Fibroblast of skin of left quadriceps (primary cell): ENCODE measurements around the gene EDC4.

Source experiments
- DNase-seq, 2 experiments: peaks; one replicate each; pipeline ENCODE4 v3.0.0-alpha.2; 2013; ENCODE audit warnings: low read depth in 2 of 2

Gene EDC4

DNA sequence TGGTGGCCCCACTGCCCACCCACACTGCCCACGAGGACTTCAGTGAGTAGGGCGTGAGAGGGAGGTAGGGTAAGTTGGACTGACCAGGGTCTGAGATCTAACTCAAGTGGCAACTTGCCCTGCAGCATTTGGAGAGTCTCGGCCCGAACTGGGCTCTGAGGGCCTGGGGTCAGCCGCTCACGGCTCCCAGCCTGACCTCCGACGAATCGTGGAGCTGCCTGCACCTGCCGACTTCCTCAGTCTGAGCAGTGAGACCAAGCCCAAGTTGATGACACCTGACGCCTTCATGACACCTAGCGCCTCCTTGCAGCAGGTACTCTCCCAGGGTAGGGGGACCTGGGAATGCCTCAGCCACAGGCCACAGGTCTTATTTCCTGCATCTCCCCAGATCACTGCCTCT is 6.6 kb downstream of the EDC4 start:
- no peak for DNase-seq

GRCh38 chr16:67879936-67880335 is 7.1 kb downstream of the EDC4 start:
- no peak for DNase-seq

DNA sequence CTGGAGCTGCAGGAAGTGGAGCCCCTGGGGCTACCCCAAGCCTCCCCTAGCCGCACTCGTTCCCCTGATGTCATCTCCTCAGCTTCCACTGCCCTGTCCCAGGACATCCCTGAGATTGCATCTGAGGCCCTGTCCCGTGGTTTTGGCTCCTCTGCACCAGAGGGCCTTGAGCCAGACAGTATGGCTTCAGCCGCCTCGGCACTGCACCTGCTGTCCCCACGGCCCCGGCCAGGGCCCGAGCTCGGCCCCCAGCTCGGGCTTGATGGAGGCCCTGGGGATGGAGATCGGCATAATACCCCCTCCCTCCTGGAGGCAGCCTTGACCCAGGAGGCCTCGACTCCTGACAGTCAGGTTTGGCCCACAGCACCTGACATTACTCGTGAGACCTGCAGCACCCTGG is 7.7 kb downstream of the EDC4 start:
- no peak for DNase-seq

DNA sequence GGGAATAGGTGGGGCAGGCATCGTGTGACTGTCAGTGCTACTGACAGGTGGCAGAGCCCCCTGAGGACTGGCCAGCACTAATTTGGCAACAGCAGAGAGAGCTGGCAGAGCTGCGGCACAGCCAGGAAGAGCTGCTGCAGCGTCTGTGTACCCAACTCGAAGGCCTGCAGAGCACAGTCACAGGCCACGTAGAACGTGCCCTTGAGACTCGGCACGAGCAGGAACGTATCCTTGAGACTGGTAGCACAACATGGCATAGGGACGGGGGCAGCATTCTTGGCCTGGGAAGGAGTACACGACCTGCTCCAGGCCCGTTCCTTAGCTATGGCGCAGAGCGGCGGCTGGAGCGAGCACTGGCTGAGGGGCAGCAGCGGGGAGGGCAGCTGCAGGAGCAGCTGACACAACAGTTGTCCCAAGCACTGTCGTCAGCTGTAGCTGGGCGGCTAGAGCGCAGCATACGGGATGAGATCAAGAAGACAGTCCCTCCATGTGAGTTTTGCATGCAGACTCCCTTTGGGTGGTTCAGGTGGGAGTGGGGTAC is 8.8 kb downstream of the EDC4 start:
- no peak for DNase-seq

DNA sequence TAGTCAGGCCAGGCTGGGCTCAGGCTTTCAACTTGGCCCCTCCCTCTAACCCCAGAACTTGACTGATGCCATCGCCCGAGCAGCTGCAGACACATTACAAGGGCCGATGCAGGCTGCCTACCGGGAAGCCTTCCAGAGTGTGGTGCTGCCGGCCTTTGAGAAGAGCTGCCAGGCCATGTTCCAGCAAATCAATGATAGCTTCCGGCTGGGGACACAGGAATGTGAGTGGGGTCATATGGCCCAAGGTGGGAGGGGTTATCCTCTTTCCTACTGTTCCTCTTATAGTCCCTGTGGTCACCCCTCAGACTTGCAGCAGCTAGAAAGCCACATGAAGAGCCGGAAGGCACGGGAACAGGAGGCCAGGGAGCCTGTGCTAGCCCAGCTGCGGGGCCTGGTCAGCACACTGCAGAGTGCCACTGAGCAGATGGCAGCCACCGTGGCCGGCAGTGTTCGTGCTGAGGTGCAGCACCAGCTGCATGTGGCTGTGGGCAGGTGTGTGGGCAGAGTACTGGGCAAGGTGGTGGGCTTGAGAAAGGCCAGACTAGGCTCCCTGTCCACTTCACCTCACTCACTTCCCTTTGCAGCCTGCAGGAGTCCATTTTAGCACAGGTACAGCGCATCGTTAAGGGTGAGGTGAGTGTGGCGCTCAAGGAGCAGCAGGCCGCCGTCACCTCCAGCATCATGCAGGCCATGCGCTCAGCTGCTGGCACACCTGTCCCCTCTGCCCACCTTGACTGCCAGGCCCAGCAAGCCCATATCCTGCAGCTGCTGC is 9.7 kb downstream of the EDC4 start:
- no peak for DNase-seq

DNA sequence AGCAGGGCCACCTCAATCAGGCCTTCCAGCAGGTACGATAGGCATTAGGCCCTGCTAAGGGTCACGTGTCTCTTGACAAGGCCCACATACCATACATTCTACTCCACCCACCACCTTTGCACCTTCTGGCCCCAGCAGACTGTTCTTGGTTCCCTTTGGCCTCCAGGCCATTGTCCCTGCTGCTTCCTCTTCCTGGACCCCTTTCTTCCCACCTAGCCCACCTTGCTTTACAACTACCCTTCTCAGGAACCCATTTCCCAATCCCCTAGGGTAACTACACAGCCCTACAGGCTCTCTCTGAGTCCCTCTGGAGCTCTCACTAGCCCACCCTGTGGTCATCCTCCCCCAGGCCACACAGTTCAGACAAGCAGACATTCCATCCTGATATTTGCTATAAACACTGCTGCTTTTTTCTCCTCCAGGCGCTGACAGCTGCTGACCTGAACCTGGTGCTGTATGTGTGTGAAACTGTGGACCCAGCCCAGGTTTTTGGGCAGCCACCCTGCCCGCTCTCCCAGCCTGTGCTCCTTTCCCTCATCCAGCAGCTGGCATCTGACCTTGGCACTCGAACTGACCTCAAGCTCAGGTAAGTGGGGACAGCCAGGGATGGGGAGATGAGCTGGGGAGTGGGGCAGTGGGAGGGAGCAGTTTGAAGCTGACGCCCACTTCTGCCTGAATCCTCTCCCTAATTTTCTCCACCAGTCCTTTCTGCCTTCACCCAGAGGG is 10.5 kb downstream of the EDC4 start:
- no peak for DNase-seq

- DNase-seq, result no peak
These were observed 11.0 kb downstream of the EDC4 start for GRCh38 chr16:67883872-67884261.

GRCh38 chr16:67884684-67885083 is 11.8 kb downstream of the EDC4 start, which contains the start of gene NRN1L:
Gene NRN1L (plus strand): TSS chr16:67884885. CDS start chr16:67884904, 19 bp downstream.
- DNase-seq, result peak; percentile 78 to 80

DNA sequence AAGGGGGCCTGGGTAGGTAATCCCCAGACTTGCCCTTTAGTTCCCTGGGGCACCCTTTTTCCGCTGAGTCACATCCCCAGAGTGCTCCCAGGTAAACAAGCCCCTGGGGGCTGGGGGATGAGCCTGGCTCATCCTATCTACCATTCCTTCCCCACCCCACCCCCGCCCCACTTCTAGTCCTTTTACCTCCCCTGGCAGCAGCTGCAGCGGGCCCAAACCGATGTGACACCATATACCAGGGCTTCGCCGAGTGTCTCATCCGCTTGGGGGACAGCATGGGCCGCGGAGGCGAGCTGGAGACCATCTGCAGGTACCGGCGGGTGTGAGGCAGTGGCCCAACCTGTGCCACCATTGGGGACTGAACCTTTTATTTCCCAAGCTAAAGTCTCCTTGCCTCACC is 12.7 kb downstream of the EDC4 start:
- no peak for DNase-seq

- DNase-seq, result no peak
These were observed 13.1 kb downstream of the EDC4 start for GRCh38 chr16:67885976-67886375.

GRCh38 chr16:67886387-67886786 is 13.5 kb downstream of the EDC4 start:
- no peak for DNase-seq

DNA sequence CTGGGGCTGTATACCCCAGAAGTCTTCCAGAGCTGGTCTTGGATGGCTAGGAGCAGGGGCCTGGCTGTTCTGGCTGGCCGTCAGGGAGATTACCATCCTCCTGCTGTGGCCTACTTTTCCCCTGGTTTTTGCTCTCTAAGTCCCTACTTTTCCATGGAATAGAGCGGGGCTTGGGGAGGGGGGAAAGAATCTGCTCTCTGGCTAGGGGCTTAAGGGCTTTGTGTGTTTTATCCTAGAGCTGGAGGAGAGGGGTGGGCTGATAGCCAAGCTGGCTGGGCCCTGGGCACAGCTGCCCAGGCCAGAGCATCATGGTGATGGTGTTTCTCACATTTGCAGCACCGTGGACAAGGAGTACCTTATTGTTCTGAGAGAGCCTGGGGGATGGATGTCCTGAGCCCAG is 15.5 kb downstream of the EDC4 start:
- no peak for DNase-seq

DNA sequence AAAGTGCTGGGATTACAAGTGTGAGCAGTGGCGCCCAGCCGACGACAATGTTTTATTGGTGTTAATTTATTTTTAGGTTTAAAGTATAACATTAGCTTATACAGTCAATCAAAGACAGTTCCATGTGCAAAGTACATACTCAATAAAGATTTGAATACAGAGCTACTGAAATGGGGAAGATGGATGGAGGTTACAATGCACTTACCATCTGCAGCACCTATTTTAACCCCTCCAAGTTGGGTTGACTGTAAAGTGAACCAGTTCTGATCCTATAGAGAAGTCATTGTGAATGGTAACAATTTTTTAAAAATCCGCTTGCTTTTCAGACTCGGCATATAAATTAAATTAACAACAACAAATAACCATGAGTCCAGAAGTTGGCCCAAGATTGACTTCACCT is 19.5 kb downstream of the EDC4 start:
- no peak for DNase-seq

GRCh38 chr16:67892899-67893742 is 20.3 kb downstream of the EDC4 start, which contains the start of gene PSKH1:
Gene PSKH1 (plus strand): TSS chr16:67893254. CDS start chr16:67908750, 15,496 bp downstream.
- DNase-seq, result peak; percentile 87

DNA sequence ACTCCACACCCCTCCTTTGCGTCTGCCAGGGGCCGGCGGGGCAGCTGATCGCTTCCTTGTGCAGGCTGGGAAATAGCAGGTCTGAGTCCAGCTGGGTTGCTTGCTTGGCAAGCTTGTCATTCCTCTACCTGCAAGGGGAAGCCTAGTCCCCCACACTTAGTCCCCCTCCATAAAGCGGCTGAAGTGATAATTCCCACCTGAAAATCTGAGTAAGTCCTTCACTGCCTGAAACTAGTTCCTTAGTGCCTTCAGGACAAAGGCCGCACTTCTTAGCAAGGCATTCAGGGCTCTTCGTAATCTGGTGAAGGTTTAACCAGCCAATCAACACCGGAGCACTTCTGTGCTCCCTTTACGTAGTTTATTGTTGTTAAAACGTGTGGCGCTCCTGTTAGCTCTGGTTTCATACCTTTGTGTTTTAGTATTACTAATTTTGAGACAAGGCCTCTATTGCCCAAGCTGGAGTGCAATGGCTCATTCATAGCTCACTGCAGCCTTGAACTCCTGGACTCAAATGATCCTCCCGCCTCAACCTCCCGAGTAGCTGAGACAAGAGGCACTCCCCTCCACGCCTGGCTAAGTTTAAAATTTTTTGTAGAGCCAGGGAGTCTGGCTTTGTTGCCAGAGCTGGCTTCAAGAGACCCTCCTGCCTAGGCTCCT is 21.0 kb downstream of the EDC4 start:
- DNase-seq, result no peak

DNA sequence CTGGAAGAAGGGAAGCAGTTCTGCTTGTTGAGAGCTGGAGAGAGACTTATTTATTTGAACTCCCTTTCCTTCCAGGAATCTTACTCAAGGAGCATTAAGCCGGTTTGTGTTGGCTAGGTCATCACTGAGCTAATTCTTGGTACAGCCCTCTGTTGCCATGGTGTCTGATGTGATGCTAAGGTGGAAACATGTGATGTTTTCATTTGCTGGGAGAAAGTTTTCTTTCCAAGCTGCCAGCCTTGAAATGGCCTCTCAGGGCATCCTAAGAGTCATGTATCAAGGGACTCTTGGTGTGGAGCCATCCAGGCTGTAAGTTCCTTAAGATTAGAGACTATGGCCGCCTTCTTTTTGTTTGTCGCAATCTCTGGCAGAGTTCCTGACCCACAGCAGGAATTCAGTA is 24.4 kb downstream of the EDC4 start:
- DNase-seq, result no peak

- no peak for DNase-seq
These were observed 28.9 kb downstream of the EDC4 start for GRCh38 chr16:67901734-67902133.

- DNase-seq, result no peak
These were observed 30.0 kb downstream of the EDC4 start for GRCh38 chr16:67902831-67903230.

- no peak for DNase-seq
These were observed 34.7 kb downstream of the EDC4 start for GRCh38 chr16:67907397-67908180.

- no peak for DNase-seq
These were observed 36.3 kb downstream of the EDC4 start for GRCh38 chr16:67909056-67909742.
